HG02852 (cell line): ENCODE results near the gene HOXC6.

Experiments used
- ATAC-seq: cut with Tn5 transposase; IDR thresholded peaks from one replicate; pipeline ENCODE4 v1.9.1; 2021; ENCODE audit warnings: mild to moderate bottlenecking, moderate library complexity; ENCODE audit not compliant: unreplicated experiment

HOXC6 gene

DNA sequence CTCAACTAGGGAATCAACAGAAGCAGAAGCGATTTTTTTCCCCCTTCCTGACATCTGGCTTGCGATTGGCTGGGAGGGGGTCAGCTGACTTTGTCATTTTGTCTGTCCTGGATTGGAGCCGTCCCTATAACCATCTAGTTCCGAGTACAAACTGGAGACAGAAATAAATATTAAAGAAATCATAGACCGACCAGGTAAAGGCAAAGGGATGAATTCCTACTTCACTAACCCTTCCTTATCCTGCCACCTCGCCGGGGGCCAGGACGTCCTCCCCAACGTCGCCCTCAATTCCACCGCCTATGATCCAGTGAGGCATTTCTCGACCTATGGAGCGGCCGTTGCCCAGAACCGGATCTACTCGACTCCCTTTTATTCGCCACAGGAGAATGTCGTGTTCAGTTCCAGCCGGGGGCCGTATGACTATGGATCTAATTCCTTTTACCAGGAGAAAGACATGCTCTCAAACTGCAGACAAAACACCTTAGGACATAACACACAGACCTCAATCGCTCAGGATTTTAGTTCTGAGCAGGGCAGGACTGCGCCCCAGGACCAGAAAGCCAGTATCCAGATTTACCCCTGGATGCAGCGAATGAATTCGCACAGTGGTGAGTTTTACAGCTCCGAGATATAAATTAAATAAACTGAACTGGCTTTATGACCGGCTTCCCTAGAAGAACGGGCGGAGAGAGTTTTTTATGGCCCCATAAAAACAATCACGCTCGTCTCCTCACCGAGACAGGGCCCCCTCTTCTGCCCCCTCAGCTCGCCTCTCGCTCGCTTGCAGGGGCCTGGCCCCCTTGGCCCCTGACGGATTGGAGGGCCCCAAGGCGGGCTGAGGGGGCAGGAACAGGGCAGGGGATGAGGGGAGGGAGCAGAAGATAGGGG is at the start of gene HOXC6:
HOXC6 (plus strand) TSS at position 127 of the 888 bp plus-strand sequence; CDS start at position 209, 82 bp downstream.
- ATAC-seq = no peak

DNA sequence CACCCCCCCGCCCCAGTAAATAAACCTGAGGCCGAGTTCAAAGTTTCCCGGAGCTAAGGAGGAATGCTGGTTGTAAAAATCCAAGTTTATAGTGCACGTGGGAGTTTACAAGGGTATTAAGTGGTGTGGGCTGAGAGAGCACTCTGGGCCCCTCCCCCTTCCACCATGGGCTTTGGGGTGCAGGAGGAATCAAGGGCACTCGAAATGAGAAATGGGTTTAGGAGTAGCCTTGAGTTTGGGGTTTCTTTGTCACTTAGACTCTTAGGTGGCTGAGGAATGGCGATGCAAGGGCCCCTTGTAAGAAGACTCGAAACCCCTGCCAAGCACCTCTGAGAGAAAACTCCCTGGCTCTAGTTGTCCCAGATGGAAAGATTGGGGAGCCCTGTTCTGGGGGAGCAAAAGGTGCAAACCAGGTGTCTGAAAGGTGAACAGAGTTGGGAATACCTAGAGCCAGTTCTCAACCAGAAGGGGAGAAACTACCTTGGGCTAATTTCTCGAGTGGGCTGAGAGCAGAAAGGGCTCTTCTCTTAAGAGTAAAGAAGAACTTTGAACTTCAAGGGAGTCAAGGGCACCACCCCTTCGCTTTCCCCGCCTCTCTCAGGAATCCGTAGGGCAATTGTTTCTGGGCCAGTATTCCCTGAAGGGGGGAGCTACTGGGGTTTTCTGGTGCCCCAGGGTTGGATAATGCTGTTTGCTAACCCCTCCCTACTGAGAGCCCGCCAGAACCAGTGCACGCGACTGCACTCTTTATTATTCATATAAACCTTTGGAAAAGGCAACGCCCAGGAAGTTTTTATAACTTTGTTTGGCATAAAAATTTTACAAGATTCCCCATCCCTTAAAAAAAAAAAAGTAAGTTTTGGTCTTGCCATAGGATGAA is 49.5 kb upstream of the HOXC6 start:
- ATAC-seq = no peak

DNA sequence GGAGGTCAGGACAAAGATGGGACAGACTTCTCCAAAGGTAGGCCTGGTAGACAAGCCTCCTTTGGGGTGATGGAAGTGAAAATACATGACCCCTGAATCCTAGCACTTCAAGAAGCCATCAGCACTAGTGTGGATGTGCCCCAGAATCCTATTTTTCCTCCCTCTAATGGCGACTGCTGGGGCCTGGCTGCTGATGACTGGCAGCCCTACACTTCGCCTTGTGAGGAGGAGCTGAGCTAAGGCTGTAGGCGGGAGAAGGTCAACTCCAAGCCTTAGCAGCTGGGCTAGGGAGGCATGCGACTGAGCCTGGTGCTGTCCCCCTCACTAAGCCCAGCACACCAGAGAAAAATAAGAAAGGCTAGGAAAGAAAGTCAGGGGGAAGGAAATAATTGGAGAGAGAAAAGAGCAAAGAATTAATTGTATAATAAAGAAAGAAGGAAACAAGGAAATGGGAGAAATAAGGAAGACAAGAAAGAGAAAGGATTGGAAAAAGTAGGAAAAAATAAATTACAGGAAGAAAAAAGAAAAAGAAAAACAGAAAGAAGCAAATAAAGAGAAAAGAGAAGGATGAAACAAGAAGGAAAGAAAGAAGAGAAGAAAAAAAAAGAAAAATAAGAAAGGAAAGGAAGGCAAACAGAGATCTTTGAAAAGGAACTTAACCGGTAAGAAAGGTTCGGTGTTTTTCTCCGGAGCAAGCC is 48.0 kb upstream of the HOXC6 start:
- ATAC-seq = no peak

DNA sequence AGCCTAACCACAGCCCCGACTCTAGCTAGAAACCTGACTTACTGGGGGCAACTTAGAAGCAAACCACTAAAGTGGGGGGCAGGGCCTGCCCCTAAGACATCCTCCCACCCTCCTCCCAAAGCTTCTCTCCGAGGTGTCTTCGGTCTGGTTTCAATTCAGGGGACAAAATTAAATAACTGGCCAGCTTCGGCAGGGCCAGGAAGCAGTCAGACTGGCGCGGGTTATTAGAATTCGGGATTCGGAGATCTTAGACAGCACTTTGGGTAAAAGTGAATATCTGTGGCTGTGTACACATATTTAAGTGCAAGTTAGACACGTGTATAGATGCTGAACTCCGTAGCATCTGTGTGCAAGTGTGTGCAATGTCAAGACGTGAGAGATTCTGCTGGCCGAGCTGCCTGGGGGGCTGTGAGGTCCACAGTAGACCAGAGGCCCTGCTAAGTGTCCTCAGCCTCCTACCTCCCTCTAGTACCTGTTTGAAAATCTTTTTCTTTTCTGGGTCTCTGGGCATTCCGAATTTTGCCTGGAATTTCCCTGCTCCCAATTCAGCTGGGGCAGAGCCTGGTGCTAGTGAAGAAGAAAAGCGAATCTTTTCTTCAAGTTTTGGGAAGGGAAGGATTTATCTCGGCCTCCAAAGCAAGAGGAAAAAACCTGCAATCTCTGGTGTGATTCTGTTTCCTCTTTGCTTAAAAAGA is 47.3 kb upstream of the HOXC6 start:
- no peak for ATAC-seq

DNA sequence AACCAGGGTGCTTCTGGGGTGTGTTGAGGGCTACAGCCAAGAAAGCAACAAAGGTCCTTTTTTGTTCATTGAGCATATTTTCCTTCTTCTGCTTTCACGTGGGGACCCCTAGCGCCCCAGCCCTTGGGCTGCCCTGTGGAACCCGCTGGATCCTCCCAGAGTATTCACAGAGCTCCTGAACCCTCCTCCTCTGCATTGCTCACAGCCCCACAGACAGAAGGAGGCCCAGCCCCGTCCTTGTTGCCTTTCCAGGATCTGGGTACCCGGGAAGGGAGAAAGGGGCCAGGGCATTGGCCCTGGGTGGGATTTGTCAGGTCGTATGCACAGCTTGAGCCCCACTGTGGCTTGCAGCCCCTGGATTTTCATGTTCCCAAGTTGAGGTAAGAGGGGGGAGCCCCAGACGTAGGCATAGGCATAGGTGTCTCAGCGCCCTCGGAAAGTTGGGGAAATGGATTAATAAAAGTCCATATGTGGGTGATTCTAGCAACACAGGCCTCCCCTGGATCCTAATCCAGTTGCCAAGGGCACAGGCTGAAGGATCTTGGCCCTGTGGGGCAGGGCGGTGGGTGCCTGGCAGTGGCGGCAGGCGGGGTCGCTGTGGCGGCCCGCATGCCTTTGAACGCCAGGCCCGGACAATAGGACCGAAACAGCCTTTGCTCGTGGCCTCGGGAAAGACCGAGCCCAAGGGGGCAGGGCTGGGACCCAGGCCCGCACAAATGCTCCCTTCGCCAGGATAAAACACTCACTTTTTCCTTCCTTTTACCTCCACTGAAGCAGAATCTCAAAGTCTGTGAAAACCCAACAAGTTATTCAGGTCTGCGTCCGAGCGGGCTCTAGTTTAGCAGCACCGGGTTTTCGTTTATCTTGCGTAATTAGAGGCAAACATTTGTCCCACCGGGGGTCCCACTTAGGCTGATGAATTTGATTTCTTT is 46.3 kb upstream of the HOXC6 start:
- ATAC-seq = no peak

DNA sequence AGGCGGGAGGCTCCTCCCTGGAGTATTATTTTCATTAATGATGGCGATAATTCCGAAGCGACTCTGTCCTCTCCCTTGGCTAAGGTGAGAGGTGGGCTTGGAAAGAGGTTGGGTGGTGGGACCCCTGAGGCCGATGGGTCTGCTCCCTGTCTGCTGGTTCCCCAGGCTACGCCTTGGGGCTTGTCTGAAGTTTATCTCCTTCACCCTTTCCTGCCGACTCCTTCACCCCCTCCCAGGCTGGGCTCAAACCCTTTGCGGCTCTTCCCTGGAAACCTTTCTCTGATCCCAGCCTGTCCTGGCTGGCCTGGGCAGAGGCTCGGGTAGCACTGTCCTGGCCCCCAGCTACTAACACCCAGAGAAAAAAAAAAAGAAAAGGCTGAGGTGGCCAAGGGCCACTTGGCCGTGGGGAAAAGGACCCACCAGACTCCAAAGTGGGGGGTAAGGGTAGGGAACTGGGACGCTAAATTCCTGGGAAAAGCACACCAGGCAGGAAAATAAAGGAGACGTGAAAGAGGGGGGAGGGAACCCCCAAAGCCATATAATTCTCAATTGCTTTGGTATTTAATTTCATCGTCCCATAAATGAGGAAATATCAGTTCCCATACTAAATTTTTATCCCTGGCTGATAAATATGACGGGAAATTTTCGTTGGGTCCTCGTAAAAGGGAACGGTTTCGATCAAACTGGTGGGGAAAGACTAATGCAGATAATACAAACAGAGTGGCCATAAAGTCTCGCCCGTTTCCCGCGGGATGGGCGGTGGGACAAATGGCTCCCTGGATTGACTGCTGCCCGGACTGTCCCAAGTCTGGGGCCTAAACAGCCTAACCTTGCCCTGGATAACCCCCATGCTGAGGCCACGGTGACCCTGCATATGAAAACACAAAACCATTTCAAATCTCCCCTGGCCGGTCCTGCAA is 45.3 kb upstream of the HOXC6 start:
- no peak for ATAC-seq

DNA sequence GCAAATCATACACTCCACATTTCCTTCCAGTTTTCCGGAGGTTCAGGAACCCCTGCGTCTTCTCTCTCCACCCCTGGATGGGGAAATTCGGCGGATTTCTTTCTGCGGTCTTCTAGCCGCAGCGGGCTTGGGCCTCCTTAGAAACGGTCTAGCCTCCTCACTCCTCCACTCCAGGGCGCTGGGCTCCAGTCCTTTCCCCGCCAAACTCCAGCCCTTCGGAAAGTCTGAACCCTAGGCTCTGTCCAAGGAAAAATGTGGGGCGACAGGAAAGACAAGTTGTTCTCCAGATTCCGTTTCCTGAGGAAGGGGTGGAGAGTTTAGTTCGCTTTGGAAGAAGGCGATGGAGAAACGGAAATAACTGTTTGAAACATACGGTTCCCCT is 44.7 kb upstream of the HOXC6 start:
- no peak for ATAC-seq

DNA sequence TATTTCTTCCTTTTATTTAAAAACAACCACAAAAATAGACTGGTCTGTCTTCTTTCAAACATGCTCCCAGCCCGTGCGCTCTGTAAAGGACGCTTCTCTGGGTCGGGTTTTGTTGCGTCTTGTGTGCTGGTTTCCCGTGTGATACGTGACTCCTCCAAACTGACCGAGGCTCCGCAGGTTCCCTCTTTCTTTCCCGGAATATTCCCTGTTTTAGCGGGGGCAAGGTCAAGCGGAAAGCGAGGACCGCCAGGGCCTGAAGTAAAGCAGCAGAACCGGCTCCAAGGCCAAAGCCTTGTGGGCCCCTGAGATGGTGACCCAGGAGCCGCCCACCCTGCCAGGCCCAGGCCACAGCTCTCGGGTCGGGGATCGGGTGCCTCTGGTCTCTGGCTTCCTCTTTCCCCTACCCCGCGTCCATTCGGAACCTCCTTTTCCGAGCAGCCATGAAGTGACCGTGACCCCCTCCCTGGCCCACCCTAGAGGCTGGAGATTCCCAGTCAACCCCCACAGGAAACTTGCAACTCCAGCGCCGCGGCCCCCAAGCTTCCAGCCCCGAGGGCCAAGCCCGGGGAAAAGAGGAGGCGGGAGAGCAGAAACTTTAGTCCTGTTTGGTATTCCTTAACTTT is 44.2 kb upstream of the HOXC6 start:
- ATAC-seq = no peak

DNA sequence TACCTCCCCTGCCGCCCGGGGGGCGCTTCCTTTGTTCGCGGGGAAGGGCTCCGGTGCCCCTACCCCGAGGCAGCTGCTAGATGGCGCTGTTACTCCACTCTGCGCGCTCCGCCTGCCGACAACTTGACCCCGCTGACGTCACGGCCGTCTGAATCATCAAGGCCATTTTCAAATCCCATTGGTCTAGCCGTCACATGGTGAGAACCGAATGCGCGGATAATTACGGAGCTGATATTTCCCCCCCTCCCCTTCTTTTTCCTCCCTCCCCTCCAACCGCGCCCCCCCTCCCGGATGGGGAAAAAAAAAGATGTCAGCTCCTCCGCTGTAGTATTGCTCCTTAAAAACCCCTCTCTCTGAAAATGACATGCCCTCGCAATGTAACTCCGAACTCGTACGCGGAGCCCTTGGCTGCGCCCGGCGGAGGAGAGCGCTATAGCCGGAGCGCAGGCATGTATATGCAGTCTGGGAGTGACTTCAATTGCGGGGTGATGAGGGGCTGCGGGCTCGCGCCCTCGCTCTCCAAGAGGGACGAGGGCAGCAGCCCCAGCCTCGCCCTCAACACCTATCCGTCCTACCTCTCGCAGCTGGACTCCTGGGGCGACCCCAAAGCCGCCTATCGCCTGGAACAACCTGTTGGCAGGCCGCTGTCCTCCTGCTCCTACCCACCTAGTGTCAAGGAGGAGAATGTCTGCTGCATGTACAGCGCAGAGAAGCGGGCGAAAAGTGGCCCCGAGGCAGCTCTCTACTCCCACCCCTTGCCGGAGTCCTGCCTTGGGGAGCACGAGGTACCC is 43.1 kb upstream of the HOXC6 start, which contains the start of gene HOXC10:
HOXC10 (plus strand) TSS at position 246 of the 791 bp plus-strand sequence; CDS start at position 360, 114 bp downstream.
- ATAC-seq = no peak

DNA sequence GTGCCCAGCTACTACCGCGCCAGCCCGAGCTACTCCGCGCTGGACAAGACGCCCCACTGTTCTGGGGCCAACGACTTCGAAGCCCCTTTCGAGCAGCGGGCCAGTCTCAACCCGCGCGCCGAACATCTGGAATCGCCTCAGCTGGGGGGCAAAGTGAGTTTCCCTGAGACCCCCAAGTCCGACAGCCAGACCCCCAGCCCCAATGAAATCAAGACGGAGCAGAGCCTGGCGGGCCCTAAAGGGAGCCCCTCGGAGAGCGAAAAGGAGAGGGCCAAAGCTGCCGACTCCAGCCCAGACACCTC is 42.6 kb upstream of the HOXC6 start:
- no peak for ATAC-seq

DNA sequence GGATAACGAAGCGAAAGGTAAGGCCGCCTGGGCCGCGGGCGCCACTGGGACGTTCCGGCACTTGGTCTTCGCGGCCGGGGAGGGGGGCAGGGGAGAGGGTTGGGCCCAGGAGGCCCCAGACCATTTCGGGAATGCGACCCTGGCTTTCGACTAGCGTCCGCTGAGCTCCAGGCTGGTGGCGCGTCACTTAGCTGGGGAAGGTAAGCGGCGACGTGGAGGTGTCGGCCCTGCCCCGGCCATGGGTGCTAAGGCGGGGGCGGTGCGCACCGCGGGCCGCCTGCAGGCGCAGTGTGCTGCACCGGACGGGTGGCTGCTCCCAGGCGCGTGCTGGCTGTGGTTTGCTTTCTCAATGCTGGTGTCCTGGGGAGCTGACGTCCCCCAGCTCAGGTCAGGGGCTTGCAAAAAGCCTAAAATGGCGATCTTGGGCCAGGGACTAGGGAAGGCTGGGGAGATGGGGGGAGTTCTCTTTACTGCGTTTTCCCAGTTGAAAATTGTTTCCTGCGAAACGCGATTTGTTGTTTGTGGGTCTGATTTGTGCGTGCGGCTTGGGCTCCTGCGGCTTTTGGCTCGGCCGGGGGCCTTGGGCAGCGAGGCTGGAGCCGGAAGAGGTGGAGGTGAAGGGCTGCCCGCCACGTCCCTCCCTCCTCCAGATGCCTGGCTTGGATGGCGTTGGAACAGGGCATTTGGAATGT is 42.1 kb upstream of the HOXC6 start:
- ATAC-seq = no peak

DNA sequence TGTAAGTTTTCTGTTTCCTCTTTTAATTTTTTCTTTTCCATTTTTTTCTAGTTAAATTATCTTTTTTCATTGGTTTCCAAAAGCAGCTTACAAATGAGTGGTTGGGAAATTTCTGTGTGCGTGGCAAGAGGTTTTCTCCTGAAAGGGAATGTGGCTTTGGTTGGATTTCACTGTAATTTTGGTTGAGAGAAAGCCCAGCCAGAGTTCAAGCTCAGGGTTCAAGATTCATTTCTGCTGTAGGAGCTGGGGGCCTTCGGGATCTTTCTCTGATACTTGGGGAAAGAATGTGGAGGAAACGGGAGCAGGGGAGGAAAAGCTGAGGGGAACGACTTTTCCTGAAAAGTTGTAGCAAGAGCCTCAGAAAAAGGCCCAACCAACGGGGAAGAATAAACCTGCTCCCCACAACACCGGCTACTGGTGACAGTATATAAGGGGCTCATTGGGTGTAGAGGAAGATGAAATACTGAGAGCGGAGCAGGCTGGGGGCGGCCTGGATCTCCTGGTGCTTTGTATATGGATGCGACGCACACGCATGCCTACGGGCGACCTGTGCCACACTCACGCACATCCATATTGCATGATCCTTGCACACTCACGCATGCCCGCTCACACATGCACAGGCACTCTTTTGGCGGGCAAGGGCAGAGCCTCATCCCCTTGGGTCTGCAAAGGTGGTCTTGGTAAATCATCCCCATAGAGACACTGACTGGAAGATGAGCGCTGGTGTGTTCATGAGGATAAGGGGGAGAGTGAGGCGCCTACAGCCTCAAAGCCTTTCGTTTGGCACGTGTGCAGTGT is 41.4 kb upstream of the HOXC6 start:
- no peak for ATAC-seq

DNA sequence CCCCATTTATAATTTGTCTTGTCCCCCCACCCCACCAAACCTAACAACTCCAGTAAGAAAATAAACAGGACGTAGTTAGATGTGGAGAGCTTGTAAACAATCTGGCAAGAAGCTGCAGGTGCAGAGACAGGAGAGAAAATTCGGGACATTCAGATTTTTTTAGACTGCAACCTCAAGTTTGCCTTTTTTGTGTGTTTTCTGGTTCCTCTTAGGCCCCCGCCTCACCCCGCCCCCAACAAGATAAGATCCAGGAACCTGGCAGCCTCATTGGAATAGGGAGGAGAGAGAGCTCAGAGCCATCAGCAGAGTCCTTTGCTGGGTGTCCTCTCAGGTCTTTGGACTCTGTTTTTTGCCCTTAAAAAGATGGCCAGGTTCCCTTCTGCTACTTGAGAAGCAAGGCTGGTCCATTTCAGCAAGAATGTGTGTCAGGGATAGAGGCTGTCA is 40.4 kb upstream of the HOXC6 start:
- ATAC-seq = no peak

DNA sequence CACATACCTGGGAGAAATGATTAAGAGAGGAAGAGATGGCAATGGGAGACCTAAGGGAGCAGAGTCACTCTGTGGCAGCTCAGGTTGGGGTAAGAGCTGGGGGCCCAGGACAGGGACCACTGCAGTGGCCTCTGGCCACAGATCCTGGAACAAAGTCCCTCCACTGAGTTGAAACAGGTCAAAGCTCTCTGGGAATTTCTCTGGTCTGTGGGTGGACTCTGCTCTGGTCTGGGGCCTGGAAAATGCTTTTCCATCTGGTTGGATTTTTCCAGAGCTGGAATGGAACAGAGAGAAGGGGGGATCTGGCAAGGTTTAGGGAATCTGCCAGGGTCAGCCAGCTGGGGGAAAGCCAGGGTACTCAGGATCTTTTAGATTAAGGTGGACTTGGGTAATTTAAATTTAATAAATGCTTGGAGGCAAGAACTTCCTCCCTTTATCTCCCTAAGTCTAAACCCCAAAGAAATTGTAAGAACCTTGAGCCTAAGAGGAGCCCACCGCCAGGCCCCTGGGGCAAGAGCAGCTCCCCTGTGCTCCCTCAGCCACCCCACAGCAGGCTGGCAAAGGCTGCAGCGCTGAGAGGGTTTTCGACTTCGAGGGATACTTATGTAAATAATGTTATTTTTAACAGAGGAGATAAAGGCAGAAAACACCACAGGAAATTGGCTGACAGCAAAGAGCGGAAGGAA is 39.6 kb upstream of the HOXC6 start:
- ATAC-seq = no peak
